ENCODE measurements around the gene COL23A1. TPM values are rescaled to one million over a fixed set of nuclear protein-coding genes. Genes with fewer than 3 reads are reported as not detected.

COL23A1 gene
- total RNA-seq, 1 experiment from 2014 or later = not detected

GRCh38 chr5:178564811-178565550 is 25.2 kb downstream of the COL23A1 start:
- intact Hi-C loops (cut with micrococcal nuclease; ENCODE audit: unreplicated experiment) = no loop called here
- DNase-seq = no peak
- BruUV-seq (replicated peaks) = no TSS peak
- Mint-ChIP-seq H3K4me1 (ENCODE audit: low read depth, unreplicated experiment) (no peaks in the 10 kb centered on the region), H3K27ac (ENCODE audit: unreplicated experiment) (no peak overlapping the region), H3K36me3 (ENCODE audit: insufficient read depth, unreplicated experiment) (no peaks in the 10 kb centered on the region), H3K4me3 (ENCODE audit: low read depth, unreplicated experiment) (no peak overlapping the region), H3K9me3 (ENCODE audit: low read depth, unreplicated experiment) (peaks cover 2% of the 10 kb centered on the region), H3K27me3 (ENCODE audit: unreplicated experiment) (no peaks in the 10 kb centered on the region)
- CTCF ChIA-PET = no interaction called here
- TF ChIP-seq, protein P1, sequence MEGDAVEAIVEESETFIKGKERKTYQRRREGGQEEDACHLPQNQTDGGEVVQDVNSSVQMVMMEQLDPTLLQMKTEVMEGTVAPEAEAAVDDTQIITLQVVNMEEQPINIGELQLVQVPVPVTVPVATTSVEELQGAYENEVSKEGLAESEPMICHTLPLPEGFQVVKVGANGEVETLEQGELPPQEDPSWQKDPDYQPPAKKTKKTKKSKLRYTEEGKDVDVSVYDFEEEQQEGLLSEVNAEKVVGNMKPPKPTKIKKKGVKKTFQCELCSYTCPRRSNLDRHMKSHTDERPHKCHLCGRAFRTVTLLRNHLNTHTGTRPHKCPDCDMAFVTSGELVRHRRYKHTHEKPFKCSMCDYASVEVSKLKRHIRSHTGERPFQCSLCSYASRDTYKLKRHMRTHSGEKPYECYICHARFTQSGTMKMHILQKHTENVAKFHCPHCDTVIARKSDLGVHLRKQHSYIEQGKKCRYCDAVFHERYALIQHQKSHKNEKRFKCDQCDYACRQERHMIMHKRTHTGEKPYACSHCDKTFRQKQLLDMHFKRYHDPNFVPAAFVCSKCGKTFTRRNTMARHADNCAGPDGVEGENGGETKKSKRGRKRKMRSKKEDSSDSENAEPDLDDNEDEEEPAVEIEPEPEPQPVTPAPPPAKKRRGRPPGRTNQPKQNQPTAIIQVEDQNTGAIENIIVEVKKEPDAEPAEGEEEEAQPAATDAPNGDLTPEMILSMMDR (IDR thresholded peaks at IDR 0.05; ENCODE audit: unreplicated experiment) = no peak

DNA sequence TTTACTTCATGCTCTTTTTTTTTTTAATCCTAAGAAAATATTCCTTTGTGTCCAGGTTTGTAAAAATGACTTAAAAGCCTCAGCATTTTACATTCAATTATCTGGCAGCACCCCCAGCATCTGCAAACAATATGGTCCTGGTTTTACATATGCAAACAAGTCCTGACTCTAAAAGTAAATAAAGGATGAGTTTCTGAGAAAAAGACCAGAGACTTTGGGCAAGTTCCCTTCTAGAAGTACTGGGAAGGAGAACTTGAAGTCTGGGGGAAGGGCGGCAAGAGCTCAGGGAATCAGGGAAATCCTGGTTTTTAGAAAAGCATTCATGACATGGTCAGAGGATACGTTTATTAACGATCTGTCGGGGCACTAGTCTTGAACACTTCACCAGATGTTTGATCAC is 25.8 kb downstream of the COL23A1 start:
- Mint-ChIP-seq H3K4me1 (ENCODE audit: low read depth, unreplicated experiment) (no peaks in the 10 kb centered on the region), H3K4me3 (ENCODE audit: low read depth, unreplicated experiment) (no peak overlapping the region)

DNA sequence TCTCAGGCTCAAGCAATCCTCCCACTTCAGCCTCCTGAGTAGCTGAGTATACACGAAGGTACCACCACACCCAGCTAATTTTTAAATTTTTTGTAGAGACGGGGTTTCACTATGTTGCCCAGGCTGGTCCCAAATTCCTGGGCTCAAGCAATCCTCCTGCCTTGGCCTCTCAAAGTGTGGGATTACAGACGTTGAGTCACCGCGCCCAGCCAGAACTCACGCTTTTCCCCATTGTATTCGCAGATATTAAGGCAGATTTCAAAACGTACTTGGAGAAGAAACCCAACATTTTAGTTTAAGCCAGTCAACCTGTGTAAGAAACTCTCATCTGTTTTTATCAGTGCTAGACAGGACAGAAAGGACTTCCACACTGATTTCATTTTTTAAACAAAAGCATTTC is 26.6 kb downstream of the COL23A1 start:
- Mint-ChIP-seq H3K4me3 (ENCODE audit: low read depth, unreplicated experiment) (no peak overlapping the region), H3K4me1 (ENCODE audit: low read depth, unreplicated experiment) (no peaks in the 10 kb centered on the region), H3K27ac (ENCODE audit: unreplicated experiment) (no peak overlapping the region), H3K9me3 (ENCODE audit: low read depth, unreplicated experiment) (peaks cover 5% of the 10 kb centered on the region), H3K36me3 (ENCODE audit: insufficient read depth, unreplicated experiment) (no peaks in the 10 kb centered on the region), H3K27me3 (ENCODE audit: unreplicated experiment) (no peaks in the 10 kb centered on the region)
- DNase-seq = no peak
- CTCF ChIA-PET = no interaction called here
- intact Hi-C loops (cut with micrococcal nuclease; ENCODE audit: unreplicated experiment) = no loop called here
- TF ChIP-seq, protein P1 (IDR thresholded peaks at IDR 0.05; ENCODE audit: unreplicated experiment) = no peak
- no TSS peak for BruUV-seq (replicated peaks)

More for the DNA sequence above, 25.8 kb downstream of the COL23A1 start:
- Mint-ChIP-seq H3K27me3 (ENCODE audit: unreplicated experiment) (no peaks in the 10 kb centered on the region), H3K9me3 (ENCODE audit: low read depth, unreplicated experiment) (peaks cover 2% of the 10 kb centered on the region), H3K36me3 (ENCODE audit: insufficient read depth, unreplicated experiment) (no peaks in the 10 kb centered on the region), H3K27ac (ENCODE audit: unreplicated experiment) (no peak overlapping the region)
- BruUV-seq (replicated peaks) = no TSS peak
- CTCF ChIA-PET = no interaction called here
- intact Hi-C loops (cut with micrococcal nuclease; ENCODE audit: unreplicated experiment) = no loop called here
- DNase-seq = no peak
- TF ChIP-seq, protein P1 (IDR thresholded peaks at IDR 0.05; ENCODE audit: unreplicated experiment) = no peak

GRCh38 chr5:178561746-178562264 is 28.4 kb downstream of the COL23A1 start:
- peaks cover 5% of the 10 kb centered on the region for H3K9me3 Mint-ChIP-seq (ENCODE audit: low read depth, unreplicated experiment)
- H3K36me3 Mint-ChIP-seq (ENCODE audit: insufficient read depth, unreplicated experiment) = no peaks in the 10 kb centered on the region
- no peak overlapping the region for H3K4me3 Mint-ChIP-seq (ENCODE audit: low read depth, unreplicated experiment)
- no peaks in the 10 kb centered on the region for H3K4me1 Mint-ChIP-seq (ENCODE audit: low read depth, unreplicated experiment)
- H3K27me3 Mint-ChIP-seq (ENCODE audit: unreplicated experiment) = no peaks in the 10 kb centered on the region
- DNase-seq = no peak
- intact Hi-C loops (cut with micrococcal nuclease; ENCODE audit: unreplicated experiment) = no loop called here
- TF ChIP-seq, protein P1 (IDR thresholded peaks at IDR 0.05; ENCODE audit: unreplicated experiment) = no peak
- no peak overlapping the region for H3K27ac Mint-ChIP-seq (ENCODE audit: unreplicated experiment)
- BruUV-seq (replicated peaks) = no TSS peak
- CTCF ChIA-PET = no interaction called here
